Heart right ventricle (tissue), 16 donors: ENCODE results near the gene LGI2. TPM values are rescaled to one million over a fixed set of nuclear protein-coding genes. Genes with fewer than 3 reads are reported as not detected.

Source experiments
- ATAC-seq, 8 donors: fragments of 200-7000 bp; cut with Tn5 transposase; one replicate each; pipeline ENCODE4 v1.9.1; 2020; ENCODE audit warnings: mild to moderate bottlenecking in 8 of 8, moderate library complexity in 8 of 8, moderate number of reproducible peaks in 1 of 8
- DNase-seq, 2 donors: peaks; one replicate each; pipeline ENCODE4 v3.0.0-alpha.2; 2020
- H3K27ac ChIP-seq, 10 donors: fragments of 200-600 bp; sonication (generic) in 2 of 10; one replicate each; pipeline versions ENCODE4 v1.5.0 to v1.8.0; 2020 to 2022; ENCODE audit warnings: mild to moderate bottlenecking in 3 of 10
- H3K27me3 ChIP-seq, 7 donors: fragments of 200-600 bp; one replicate each; pipeline ENCODE4 v1.8.0; 2021 to 2022; ENCODE audit warnings: mild to moderate bottlenecking in 2 of 7
- H3K36me3 ChIP-seq, 9 donors: fragments of 200-600 bp; sonication (generic) in 1 of 9; one replicate each; pipeline versions ENCODE4 v1.5.0 to v1.8.0; 2020 to 2022; ENCODE audit warnings: mild to moderate bottlenecking in 2 of 9
- H3K4me1 ChIP-seq, 9 donors: fragments of 200-600 bp; sonication (generic) in 1 of 9; one replicate each; pipeline versions ENCODE4 v1.5.0 to v1.8.0; 2020 to 2022; ENCODE audit warnings: mild to moderate bottlenecking in 4 of 9
- H3K4me3 ChIP-seq, 10 donors: fragments of 200-600 bp; sonication (generic) in 2 of 10; one replicate each; pipeline versions ENCODE4 v1.5.0 to v1.8.0; 2020 to 2022; ENCODE audit warnings: mild to moderate bottlenecking in 7 of 10, moderate library complexity in 2 of 10
- H3K9me3 ChIP-seq, 11 donors: fragments of 200-600 bp in 10 of 11; sonication (generic) in 2 of 11; one replicate each; pipeline versions ENCODE4 v1.5.0 to v1.8.0; 2013 to 2022; ENCODE audit warnings: mild to moderate bottlenecking in 2 of 11, control low read depth in 1 of 11, moderate library complexity in 1 of 11
- WGBS, 2 donors: extraction: QIAGEN DNeasy Blood & Tissue Kit; methylation state at CpG; one replicate each; pipeline ENCODE4 v1.1.7; 2013; ENCODE audit warnings: inconsistent platforms in 1 of 2; 5-methylcytosine and 5-hydroxymethylcytosine counted together
- intact Hi-C, 10 donors: fragments of 100-400 bp; cut with DNase I; formaldehyde crosslinking; loops; one replicate each; pipeline versions ENCODE4 v1.11.1 to v1.14.2; 2022
- polyA plus RNA-seq, 2 donors: library from polyadenylated mRNA; stranded (reverse); fragments of 200-250 nt; gene quantifications; one replicate each; pipeline ENCODE4 v1.2.3, GENCODE V29; 2013
- total RNA-seq, 10 donors: library from RNA; stranded (reverse); fragmentation: NEBNext Ultra II Directional in 3 of 10; extraction: Animal tissue kit (Norgen Biotek cat#: 25700) in 3 of 10; gene quantifications; one replicate each; pipeline versions ENCODE4 v1.2.1 to v1.2.4, GENCODE V29; 2021 to 2023
- TF ChIP-seq, protein P1 (sequence below), 9 donors: fragments of 200-600 bp; sonication (generic) in 2 of 9; IDR thresholded peaks; one replicate each; pipeline versions ENCODE4 v1.5.0 to v1.8.0; 2021 to 2022; ENCODE audit warnings: antibody characterized with exemption in 9 of 9, mild to moderate bottlenecking in 5 of 9, moderate library complexity in 1 of 9
- donor health status: Arrhythmogenic right ventricular cardiomyopathy.
- donor health status: ischemic (EF 13 %, LVEDD 7.1; RV severe dilation, severe dysfunction).
- donor health status: healthy with polysubstance abuse.
- donor health status: DM: no; HTN: yes; CAD: no.
- donor health status: DM: no; HTN: no; CAD: no.
- donor health status: ischemic (EF 25% LVEDD 6.9; RV normal size, moderate dysfunction).
- donor health status: ischemic (EF 25% LVEDD 5.7; RV mildly dilated, moderate dysfunction).
- donor health status: healthy.
- donor health status: DM: yes; HTN: yes; CAD: no.
- donor health status: Ischemic cardiomyopathy.
- donor health status: ischemic (EF 35%, LVEDD 5.7; RV mildly dilated, moderate dysfunction).
- donor health status: nonischemic (EF 11% LVEDD 7.7; RV severe dilation, severe dysfunction).
- donor health status: DM: yes; HTN: yes; CAD: no.
- donor health status: PGD.
- donor health status: ischemic (EF 29% LVEDD 5.4; RV normal size, mild dysfunction).
- donor health status: nonischemic (EF 23%, LVEDD 6.1; RV moderate dilation, normal function).

LGI2 gene
- total and polyA plus RNA-seq, 12 donors = 0.80 to 7.9 (median 2.1) TPM

DNA sequence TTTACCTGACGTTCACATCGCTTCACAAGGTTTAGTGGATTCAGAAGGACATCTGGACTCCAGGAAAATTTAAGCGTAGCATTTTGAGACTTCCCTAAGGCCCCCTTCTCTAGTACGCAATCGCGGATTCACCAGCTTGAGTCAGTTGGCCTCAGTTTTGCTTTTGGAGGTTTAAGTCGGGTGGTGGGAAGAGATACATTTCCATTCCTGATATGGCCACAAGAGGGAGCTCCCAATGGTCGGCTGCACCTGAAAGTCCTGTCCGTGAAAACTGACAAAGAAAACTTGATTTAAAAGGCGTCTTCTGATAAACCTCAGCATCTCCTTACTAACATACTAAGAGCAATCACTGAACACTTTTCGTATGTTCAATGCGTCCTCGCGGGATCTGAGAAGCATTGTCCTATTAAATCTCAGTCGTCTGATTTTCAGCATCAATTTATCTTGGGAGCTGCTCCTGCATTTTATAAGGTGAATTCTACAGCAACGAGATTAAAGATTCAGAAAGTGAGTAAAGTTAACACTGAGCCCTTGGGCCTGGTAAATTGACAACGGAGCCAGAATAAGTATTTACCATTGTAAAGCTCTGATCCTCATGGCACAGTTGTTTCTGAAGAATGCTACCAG is 50.6 kb downstream of the LGI2 start:
- 13% methylated on average over 17 of the region's 17 CpGs for WGBS, 2 donors
- peak overlapping the region in 7 of 10 donors; percentile 21 to 47 (median 39) for H3K4me3 ChIP-seq
- intact Hi-C loops = loop anchor here (1.0 to 10.0 kb wide), 10 partner anchors 62 to 495 kb away; partner anchors contain the start of gene CCDC149 (in 1 of the 10)
- no peaks in the 10 kb centered on the region for H3K36me3 ChIP-seq
- peak; percentile 55 to 87 (median 66) for ATAC-seq
- peaks cover 3 to 41% (median 27%) of the 10 kb centered on the region in 9 donors for H3K4me1 ChIP-seq
- TF ChIP-seq, protein P1, sequence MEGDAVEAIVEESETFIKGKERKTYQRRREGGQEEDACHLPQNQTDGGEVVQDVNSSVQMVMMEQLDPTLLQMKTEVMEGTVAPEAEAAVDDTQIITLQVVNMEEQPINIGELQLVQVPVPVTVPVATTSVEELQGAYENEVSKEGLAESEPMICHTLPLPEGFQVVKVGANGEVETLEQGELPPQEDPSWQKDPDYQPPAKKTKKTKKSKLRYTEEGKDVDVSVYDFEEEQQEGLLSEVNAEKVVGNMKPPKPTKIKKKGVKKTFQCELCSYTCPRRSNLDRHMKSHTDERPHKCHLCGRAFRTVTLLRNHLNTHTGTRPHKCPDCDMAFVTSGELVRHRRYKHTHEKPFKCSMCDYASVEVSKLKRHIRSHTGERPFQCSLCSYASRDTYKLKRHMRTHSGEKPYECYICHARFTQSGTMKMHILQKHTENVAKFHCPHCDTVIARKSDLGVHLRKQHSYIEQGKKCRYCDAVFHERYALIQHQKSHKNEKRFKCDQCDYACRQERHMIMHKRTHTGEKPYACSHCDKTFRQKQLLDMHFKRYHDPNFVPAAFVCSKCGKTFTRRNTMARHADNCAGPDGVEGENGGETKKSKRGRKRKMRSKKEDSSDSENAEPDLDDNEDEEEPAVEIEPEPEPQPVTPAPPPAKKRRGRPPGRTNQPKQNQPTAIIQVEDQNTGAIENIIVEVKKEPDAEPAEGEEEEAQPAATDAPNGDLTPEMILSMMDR (IDR thresholded peaks at IDR 0.05) = peak; percentile 83 to 94 (median 88)
- H3K9me3 ChIP-seq = no peaks in the 10 kb centered on the region
- peak overlapping the region; percentile 73 to 95 (median 88) for H3K27ac ChIP-seq
- H3K27me3 ChIP-seq = no peaks in the 10 kb centered on the region
- DNase-seq = peak in 1 of 2 donors; percentile 78

GRCh38 chr4:24979554-24979953 is 51.2 kb downstream of the LGI2 start:
- H3K27ac ChIP-seq = peak overlapping the region; percentile 73 to 95 (median 88)
- no peaks in the 10 kb centered on the region for H3K9me3 ChIP-seq
- H3K27me3 ChIP-seq = no peaks in the 10 kb centered on the region
- ATAC-seq (peak; percentile 86 to 96 (median 94)), DNase-seq (peak in 1 of 2 donors; percentile 88)
- peaks cover 3 to 39% (median 20%) of the 10 kb centered on the region in 9 donors for H3K4me1 ChIP-seq
- TF ChIP-seq, protein P1 (IDR thresholded peaks at IDR 0.05) = no peak
- 61 to 63% methylated on average over 7 of the region's 7 CpGs for WGBS, 2 donors
- H3K4me3 ChIP-seq = peak overlapping the region in 7 of 10 donors; percentile 21 to 47 (median 39)
- intact Hi-C loops = loop anchor here in 6 of 10 donors (2.0 to 10.0 kb wide), 4 partner anchors 55 to 397 kb away; partner anchors contain the start of genes CCDC149 (in 4 of the 6) and DHX15 (in 1 of the 6)
- no peaks in the 10 kb centered on the region for H3K36me3 ChIP-seq

GRCh38 chr4:24978291-24979075 is 52.3 kb downstream of the LGI2 start:
- intact Hi-C loops = loop anchor here in 6 of 10 donors (2.0 to 10.0 kb wide), 4 partner anchors 54 to 396 kb away; partner anchors contain the start of genes CCDC149 (in 4 of the 6) and DHX15 (in 1 of the 6)
- H3K4me3 ChIP-seq = no peak overlapping the region
- ATAC-seq = peak in 5 of 8 donors; percentile 31 to 47 (median 38)
- H3K9me3 ChIP-seq = no peaks in the 10 kb centered on the region
- no peaks in the 10 kb centered on the region for H3K27me3 ChIP-seq
- TF ChIP-seq, protein P1 (IDR thresholded peaks at IDR 0.05) = no peak
- peaks cover 3 to 45% (median 18%) of the 10 kb centered on the region in 9 donors for H3K4me1 ChIP-seq
- H3K27ac ChIP-seq = peak overlapping the region; percentile 71 to 95 (median 86)
- H3K36me3 ChIP-seq = no peaks in the 10 kb centered on the region
- 76 to 87% methylated on average over 9 of the region's 9 CpGs for WGBS, 2 donors
- DNase-seq = peak in 1 of 2 donors; percentile 27

GRCh38 chr4:24975510-24975909 is 55.2 kb downstream of the LGI2 start:
- Histone ChIP-seq H3K36me3 (no peaks in the 10 kb centered on the region), H3K27ac (peak overlapping the region in 1 of 10 donors; percentile 83), H3K9me3 (no peaks in the 10 kb centered on the region), H3K4me1 (peaks cover under 1 to 52% (median 22%) of the 10 kb centered on the region in 9 donors), H3K4me3 (no peak overlapping the region), H3K27me3 (no peaks in the 10 kb centered on the region)
- WGBS, 2 donors = 80 to 81% methylated on average over 4 of the region's 4 CpGs
- intact Hi-C loops = loop anchor here in 5 of 10 donors (5.0 to 10.0 kb wide), 3 partner anchors 51 to 393 kb away; partner anchors contain the start of genes CCDC149 (in 3 of the 5) and DHX15 (in 1 of the 5)
- ATAC-seq (no peak), DNase-seq (no peak)
- TF ChIP-seq, protein P1 (IDR thresholded peaks at IDR 0.05) = no peak
